Urothelium cell line (cell line): ENCODE data around the gene NPAS3.

ENCODE experiments used
- DNase-seq: peaks from one replicate; pipeline ENCODE4 v3.0.0; 2011; ENCODE audit warnings: low spot score, mixed read lengths
- FAIRE-seq: peaks from 2 replicates; lab custom pipeline; 2011; peaks lifted over from hg19 to GRCh38; lab: Jason Lieb, UNC

NPAS3 gene

DNA sequence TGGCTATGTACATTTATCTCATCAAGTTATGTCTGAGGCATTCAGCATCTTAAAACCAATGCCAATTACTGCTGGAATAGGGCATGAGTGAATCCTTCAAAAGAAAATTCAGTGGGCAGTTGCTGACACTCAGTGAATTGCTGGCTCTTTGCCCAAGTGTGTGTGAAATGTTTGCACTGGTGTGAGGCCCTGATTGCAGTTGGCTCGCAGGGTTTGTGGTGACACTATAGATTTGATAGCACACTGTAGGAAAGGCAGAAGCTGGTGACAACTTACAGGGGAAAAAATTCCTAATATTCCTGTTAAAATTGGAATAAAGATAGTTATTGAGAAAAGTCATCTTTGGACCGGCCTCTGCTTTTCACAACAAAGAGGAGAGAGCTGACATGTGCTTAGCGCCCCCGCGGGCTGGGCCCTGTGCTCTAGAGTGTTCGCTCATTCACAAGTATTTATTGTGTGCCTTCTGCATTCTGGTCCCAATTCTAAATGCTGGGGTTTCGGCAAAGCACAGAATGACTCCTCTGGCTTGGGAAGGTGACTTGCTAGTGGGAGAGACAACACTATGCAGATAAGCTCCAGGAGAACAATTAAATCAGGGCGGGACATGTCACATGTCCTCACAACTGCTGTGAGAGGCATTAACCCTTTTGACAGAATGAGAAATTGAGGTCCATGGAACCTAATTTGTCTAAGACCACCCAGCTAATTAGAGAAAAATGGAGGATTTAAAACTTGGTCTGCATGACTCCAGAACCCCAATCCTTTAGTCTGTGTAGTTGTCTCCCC is 418.7 kb downstream of the NPAS3 start:
- FAIRE-seq (no peak), DNase-seq (no peak)

DNA sequence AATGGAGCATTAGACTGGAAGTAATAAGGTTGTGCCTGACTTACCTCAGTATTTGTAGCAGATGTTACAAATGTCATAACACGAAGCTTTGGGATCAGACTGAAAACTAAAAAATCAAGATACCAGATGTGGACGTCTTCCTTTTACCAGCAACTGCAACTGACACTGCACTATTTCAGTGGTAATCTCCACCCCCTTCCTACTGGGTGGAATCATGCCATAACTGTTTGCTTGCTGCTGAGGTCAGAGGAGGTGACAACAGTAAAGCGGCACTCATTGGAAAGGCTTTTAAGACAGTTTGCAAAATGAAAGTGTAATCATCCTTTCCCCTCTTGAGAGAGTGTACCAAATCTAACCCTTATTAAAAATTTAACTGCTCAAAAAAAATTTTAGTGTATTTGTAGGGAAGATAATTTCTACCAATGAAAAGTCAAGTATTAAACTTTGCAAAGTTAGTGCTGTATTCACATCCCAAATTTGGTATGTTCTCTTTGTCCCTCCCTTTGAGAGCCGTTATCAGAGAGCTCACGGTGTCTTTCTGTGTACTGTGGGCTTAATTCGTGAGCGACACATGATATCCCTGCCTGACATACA is 420.7 kb downstream of the NPAS3 start:
- FAIRE-seq: no peak
- no peak for DNase-seq

DNA sequence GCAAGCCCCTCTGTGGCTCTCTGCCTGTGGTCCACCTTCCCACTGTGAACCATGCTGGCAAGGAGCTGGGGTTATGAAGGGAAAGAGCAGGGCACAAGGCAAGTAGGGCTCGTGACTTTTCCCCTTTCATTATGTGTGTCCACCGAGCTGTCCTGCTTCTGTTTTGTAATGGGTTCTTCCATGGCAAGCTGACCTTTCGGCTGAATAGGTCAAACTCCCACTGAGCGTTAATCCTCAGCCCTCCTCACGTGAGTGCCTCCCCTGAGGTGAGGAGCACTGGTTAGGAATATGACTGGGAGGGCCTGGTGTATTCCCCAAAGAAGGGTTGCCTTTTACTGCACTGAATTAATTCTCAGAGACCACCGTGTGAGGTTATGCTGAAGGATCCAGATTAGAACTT is 424.3 kb downstream of the NPAS3 start:
- FAIRE-seq (no peak), DNase-seq (no peak)

DNA sequence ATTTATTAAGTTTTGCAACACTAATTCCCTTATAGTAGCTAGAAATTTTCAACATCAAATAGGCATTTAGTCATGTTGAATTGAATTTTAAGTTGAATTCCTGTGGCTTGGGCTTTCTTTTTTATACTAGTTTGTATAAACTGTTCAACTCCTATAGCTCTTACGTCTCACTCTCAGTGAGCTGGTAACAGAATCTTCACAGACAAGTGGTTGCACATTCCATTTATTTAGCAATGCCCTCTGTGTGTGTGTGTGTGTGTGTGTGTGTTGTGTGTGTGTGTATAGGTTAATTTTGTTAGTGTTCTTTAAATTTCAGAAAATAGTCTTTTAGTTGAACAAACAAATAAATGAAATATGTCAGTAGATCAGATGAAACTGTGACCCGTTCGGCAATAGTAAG is 425.0 kb downstream of the NPAS3 start:
- no peak for DNase-seq
- FAIRE-seq: no peak

DNA sequence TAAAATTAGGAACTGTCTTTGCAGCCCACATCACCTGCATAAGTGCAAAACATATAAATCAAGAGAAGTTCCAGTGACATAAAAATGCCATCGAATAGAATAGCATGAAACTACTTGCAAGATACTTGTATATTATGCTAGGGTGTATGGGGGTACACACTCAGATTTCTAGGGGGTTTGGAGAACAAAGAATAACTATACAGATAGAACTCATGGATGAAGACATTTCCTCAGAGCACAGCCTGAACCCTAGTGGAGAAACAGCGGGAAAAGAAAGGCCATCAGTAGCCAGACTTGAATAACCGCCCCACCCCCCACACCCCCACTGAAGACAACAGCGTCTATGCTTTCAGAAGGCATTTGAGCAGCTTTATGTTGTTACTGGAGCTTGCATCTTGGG is 425.8 kb downstream of the NPAS3 start:
- FAIRE-seq (no peak), DNase-seq (no peak)

DNA sequence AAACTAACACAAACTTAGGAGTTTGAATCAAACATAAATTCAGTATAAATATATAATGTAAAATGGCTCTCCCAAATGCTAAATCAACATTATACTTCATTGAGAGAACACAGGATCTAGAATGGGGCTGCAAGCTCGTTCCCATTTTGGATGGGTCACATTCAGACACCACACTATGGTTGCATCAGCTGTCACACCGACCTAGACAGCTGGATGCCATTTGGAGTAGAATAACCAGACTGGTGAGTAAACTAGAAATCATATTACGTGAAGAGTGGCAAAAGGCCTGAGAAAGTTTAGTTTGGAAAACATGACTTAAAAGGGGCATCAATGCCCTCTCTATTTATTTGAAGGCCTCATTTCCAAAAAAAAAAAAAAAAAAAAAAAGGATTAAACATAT is 430.4 kb downstream of the NPAS3 start:
- DNase-seq (no peak), FAIRE-seq (no peak)

DNA sequence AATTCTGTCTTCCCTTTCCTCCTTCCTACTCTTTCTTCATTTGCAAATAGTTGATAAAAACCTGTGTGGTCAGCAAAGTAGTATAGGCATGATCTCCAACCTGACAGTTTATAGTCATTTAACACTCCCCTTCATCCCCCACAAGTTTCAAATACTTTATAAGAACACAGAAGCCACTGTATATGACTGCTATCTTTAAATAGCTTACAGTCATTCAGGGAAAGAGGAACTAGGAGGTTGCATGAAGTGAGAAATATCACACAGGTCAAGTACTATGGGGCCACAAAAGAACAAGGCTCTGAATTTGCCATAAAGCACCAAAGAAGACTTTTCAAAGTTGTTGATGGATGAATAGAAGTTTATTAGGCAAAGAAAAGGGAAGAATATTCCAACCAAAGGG is 431.3 kb downstream of the NPAS3 start:
- no peak for DNase-seq
- FAIRE-seq: no peak

DNA sequence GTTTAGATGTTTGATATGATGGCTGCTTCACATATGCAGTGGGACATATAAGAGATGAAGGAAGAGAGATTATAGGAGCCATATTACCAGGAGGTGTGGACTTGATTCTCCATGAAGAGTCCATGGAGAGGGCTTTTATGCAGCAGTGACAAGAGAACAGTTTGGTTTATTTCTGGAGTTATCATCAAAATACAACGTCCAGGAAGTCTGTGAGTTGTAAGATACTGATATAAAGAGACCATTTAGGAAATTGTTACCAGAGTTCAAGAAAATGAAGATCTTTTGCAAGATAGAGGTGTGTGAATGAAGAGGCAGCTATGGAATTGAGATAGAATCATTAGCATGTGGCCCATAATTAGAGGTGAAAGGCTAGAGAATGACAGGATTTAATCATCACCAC is 431.7 kb downstream of the NPAS3 start:
- DNase-seq (no peak), FAIRE-seq (no peak)

DNA sequence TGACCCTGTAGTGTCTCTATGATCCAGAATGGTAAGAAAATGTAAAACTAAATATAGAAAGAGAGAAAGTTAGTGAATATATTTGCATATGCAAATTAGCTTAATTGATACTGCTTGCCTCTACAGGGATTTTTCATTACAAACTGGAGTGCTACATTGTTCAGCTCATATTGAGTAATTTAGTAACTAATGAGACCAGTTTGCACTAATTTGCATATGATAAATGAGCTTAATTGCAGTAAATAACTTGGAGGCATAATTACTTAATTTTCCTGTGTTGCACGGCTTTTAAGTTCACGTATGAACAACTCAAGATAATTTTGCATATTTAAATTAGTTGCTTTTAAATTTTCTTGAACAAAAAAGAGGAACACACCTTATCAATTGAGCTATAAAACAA is 436.5 kb downstream of the NPAS3 start:
- no peak for FAIRE-seq
- no peak for DNase-seq

DNA sequence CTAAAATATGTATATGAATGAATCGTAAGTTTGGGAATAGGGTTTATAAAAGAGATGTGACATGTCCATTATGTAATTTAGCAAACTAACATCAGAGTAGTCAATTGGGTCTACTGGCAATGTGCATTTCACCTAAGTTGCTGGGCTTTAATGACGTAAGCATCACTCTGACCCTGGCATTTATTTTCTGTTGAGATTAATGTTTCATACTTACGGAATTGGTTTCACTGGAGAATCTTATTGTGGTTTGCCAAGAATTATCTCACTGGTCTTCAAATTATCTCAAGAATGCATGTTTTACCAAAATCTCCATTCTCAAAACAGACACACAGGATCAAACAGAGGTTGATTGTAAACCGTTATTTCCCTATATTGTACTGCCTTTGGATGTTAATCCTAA is 437.1 kb downstream of the NPAS3 start:
- FAIRE-seq (no peak), DNase-seq (no peak)

DNA sequence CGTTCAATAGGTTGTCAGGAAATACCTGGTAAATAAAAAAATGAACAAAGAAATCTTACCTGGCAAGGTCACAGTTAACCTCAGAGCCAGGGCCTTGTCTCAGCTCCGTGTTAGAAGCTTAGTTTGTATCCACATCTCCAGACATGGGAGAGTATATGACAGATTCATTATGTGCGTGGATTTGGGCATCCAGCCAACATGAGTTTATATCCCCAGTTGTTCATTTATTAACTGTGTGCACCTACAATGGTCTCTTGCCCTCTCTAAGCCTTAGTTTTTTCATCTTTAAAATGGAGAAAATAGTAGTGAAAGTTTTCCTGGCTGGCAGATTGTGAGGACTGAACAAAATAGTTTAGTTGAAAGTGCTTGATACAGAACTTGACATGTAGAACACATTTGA is 437.8 kb downstream of the NPAS3 start:
- no peak for FAIRE-seq
- DNase-seq: no peak

DNA sequence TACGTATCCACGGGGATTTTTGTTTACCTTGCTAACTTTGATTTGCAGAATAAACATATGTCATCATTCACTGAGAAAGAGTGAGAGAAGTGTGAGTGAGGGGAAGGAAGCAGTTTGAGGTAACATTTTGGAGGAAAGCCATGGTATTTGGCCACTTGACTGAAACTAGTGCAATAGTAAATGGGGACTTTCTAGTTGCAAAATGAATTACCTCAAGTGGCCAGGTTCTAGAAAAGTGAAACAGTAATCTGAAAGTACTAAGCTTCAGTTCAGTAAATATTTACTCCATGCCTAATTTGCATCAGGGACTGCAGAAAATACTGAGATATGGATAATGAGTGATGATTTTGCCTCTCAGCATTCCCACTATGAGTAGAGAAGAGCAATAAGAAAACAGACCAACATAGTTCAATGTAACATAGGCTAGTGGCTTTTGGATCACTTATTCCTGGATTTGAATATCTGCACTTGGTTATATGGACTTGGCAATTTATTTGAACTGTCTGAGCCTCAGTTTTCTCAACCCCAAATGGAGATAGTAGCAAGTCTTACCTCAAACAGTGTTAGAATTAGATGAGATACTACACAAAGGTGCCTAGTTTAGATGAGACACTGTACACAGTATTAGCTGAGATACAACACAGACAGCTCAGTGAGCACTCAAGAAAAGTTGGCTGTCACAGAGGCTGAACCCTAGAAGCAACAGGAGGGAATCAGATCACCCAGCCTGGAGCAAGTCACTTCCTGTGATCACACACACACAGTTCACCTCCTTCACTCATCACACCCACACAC is 439.1 kb downstream of the NPAS3 start:
- no peak for DNase-seq
- peak; percentile 44 for FAIRE-seq

DNA sequence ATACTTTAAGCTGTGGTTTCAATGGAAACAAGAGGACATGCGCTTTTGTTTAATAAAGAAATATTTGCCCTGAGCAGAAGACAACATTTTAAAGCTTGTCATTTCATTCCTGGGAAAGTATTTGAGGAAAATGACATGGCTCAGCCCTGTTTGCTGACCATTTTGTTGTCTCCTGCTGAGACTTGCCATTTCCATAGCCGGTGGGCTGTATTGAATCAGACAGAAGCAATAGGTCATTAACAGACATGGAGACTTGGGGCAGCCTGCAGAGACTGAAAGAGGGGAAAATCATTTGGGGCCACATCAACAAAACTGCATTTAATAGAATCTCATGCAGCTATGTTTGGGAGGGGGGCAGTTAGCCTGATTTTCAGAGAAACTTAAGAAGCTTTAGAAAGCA is 443.0 kb downstream of the NPAS3 start:
- DNase-seq (no peak), FAIRE-seq (no peak)

DNA sequence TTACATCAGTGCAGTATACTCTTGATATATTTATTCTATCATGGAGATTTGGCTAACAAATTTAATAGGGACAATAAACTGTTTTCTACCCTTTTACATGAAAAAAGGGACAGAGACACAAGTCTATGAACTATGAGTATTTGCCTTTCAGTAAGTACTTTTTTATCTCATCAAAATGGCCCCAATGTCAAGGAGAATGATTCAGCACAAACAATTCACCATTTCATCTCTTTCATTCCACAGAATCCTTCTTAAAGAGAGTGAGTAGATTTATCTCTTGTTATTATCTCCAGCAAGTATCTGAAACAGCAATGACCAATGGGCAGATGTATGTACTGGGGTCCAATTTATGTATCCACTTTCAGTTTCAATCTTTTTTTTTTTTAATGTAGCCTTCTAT is 447.5 kb downstream of the NPAS3 start:
- FAIRE-seq: no peak

DNA sequence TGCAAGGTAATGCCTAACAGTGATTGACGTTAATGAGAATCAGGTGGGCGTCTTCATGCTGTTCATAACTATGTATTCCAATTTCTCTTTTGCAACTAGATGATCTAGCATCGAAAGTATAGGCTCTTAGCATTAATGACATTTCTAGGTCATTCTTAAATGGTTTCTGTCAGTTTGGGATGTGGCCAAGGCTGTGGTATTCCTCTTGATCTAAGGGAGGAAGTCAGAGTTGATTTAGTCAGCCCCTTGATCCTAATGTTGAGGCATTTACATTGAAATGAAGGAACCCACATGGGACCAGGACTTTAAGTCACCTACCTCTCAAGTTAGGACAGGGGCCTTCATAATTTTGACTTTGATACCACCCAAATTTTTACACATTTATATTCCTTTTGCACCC is 448.1 kb downstream of the NPAS3 start:
- no peak for DNase-seq
- FAIRE-seq: no peak

More for the DNA sequence above, 447.5 kb downstream of the NPAS3 start:
- DNase-seq: no peak

DNA sequence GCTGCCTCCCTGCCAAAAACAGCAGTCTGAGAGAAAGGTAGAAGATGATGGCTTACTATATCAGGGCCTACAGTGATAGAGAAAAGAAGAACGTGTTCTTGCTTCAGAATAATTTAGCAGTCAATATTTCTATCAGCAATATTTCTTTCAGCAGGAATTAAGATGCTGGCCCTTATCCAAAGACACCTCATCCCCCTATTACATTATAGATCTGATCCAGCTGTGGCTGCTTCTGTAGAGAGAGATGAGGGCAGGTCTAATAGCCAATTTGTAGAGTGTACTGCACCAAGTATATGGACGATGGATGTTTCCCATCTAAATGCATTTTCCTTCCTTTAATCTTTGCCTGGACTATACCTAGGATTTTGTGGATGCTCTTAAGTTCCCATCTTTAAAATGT is 451.7 kb downstream of the NPAS3 start:
- FAIRE-seq (no peak), DNase-seq (no peak)

DNA sequence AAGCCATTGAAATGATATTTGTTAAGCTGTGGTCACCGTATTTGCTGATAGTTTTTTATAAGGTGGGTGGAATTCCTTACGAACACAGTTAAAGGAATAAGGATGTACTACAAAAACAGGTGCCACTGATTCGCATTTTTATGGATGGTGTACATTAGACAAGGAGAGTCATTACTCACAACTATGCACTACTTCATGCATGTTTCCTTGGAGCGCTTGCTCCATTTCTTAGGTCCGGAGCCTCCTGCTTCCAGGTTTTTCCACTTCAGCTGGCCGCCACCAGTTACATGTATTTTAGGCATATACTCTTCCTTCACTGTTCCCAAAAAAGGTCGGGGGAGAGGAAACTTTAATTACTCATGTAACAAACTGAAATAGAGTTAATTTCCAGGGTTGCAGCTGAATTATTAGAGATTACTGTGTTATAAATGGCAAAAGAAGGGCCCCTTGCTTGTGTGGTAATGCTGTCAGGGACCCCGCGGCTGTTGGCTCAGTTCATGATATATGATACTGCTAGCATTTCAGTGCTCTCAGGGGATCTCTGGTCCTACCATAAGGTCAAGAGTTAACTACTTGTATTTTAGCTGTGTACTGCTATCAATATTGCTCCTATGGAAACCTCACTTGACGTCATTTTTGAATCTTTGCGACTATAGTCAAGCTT is 454.7 kb downstream of the NPAS3 start:
- DNase-seq: no peak
- no peak for FAIRE-seq

DNA sequence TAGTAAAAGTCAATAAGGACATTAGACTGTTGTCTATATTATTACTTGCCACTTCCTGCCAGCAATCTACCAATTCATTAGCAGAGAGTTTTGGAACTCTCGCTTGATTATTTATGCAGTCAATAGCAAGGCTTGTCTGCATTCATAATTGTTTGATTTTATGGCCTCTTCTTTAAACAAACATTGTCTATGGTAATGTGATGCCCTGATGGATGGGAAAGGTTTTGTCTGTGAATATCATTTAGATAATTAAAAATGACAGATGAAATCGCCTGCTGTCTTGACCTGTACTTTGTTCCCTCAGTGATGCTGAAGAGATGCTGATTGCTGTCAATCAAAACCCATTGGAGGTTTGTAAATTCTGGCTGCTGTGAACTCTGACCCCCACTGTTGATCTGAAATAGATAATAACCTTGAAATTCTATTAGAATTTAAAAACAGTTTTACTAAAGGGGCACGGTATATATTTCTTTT is 455.3 kb downstream of the NPAS3 start:
- no peak for FAIRE-seq

DNA sequence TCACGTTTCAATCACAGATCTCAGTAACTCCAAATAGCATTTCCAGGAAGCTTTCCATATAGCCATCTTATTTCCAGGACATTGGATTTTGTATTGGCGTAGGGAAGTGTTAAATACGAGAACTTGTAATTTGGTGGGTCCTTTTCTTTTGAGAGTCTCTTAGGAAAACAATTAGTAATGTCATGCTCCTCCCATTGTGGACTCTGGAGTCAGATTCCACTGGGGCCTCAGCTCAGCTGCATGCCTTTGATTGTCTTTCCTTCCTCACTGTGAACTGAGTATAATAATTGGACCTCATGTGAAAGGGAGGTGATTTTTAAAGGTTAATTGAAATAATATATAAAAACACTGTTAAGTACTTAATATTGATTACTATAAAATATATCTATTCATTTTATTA is 462.6 kb downstream of the NPAS3 start:
- FAIRE-seq (no peak), DNase-seq (no peak)

More for the DNA sequence above, 455.3 kb downstream of the NPAS3 start:
- DNase-seq: no peak

DNA sequence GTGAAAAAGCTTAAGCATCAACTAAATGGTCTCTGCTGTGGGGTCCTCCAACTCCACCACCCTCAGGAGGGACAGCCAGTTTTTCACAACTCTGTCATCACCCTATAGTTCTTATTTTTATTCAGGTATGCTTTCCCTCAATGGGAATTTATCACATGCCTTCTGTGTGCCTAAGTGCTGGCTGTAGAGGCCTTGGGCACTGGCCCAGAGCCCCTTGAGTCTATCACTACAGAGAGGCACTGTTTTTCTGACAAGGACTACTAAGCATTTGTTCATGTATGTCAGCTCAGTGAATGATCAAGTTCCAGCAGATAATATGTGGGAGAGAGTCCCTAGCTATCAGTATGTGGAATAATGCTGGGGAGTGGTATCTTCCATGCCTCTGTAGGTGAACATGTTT is 463.9 kb downstream of the NPAS3 start:
- FAIRE-seq: no peak

DNA sequence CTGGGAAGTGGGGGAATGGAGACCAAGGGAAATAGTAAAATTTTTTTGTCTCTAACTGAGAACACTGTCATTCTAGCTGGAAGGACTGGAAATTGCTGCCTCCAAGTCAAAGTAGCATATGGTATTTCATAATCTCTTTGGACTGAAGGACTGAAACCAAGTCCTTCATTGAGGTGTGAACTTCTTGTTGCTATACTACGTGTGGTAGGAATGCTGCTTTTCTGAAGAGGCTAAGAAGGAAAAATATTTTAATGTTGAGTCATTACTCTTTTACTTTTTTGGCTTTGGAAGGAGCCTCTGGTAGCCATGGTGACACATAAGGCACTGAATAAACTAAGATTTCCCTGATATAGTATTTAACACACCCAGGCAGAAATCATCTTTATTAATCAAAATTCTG is 465.4 kb downstream of the NPAS3 start:
- peak; percentile 65 for DNase-seq
- no peak for FAIRE-seq

More for the DNA sequence above, 463.9 kb downstream of the NPAS3 start:
- no peak for DNase-seq
